HepG2 (cell line): ENCODE data around the gene PRDM15. TPM values are rescaled to one million over a fixed set of nuclear protein-coding genes. Genes with fewer than 3 reads are reported as not detected.

ENCODE experiments used
- HNRNPLL ChIP-seq: fragments of 200-400 bp; formaldehyde crosslinking; IDR thresholded peaks from 2 replicates; pipeline ENCODE4 v1.6.1; 2017; ENCODE audit warnings: mild to moderate bottlenecking, low read depth, low read length; ENCODE audit not compliant: poor library complexity, severe bottlenecking
- ZNF407 ChIP-seq: sonication (generic); formaldehyde crosslinking; IDR thresholded peaks from one replicate; pipeline ENCODE4 v1.5.1; 2020; ENCODE audit warnings: mild to moderate bottlenecking, missing genetic modification reagents; ENCODE audit errors: not compliant biosample characterization
- ZNF816 ChIP-seq: sonication (generic); formaldehyde crosslinking; IDR thresholded peaks from 2 replicates; pipeline ENCODE4 v1.8.0; 2022; ENCODE audit warnings: missing genetic modification reagents, mild to moderate bottlenecking, borderline replicate concordance
- polyA plus RNA-seq, 8 experiments: library from polyadenylated mRNA; depleted of rRNA in 3 of 8; stranded (reverse) in 7 of 8; unstranded in 1 of 8; fragments of >200 nt; fragmentation: Illumina TruSeq in 4 of 8; extraction: Trizol in 4 of 8; gene quantifications; 2 replicates each; pipeline versions ENCODE4 v1.2.1 to v1.2.3, GENCODE V29; 2011 to 2016; ENCODE audit warnings: low read depth in 4 of 8, missing spikeins in 1 of 8, mixed read lengths in 1 of 8; ENCODE audit not compliant: insufficient read depth in 1 of 8
- total RNA-seq, 5 experiments: library from RNA; depleted of rRNA; stranded (reverse); fragments of >200 nt; fragmentation: Illumina TruSeq; extraction: Trizol; gene quantifications; 2 replicates each; pipeline ENCODE4 v1.2.3, GENCODE V29; 2016; ENCODE audit warnings: low read depth in 1 of 5
- TF ChIP-seq, protein P1 (sequence below): sonication (generic); formaldehyde crosslinking; IDR thresholded peaks from 2 replicates; pipeline ENCODE4 v1.4.0; 2020; ENCODE audit warnings: mild to moderate bottlenecking, low read depth, missing genetic modification reagents

Gene PRDM15
- total and polyA plus RNA-seq, 2 of the 13 experiments (the other 11 are each of a cell fraction or from before 2014, with no cell fraction given) = 4.0 to 6.9 TPM

DNA sequence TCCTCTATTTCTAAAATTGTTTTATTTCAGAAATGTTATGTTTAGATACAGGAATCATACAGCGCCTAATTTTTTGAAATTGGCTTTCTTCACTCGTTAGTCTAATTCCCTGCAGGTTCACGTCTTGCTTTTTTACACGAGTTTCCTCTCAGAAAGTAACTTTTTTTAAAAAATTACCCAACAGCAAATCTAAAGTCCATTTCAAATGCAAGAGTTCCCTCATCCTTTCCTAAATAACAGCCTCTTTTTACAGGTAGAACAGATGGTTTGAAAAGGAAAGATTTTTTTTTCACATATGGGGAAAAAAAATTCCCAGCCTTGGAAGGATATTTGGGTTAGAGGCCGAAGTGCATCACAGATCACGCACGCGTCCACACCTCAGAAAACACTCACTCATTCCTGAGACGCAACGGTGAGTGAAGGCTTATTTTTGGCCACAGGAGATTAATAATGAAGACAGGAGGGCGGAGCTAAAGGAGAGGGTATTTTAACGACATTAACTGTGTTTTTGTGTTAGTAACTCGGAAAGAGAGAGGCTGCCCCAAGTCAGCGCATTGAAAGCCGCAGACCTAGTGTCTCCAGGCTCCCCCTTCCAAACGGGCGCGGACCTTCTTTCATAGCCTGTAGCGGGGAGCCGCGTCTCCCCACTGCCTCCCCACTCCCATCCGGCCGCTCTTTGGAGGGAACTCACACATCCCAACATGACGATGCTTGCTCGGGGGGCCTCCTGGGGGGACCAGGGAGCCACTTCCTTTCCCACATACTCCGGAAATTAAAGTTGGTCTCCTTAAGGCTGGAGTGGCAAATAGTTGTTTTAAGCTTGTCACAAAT lies 111.3 kb downstream of the PRDM15 start (continued):
- TF ChIP-seq ZNF407 = no peak
- TF ChIP-seq, protein P1, sequence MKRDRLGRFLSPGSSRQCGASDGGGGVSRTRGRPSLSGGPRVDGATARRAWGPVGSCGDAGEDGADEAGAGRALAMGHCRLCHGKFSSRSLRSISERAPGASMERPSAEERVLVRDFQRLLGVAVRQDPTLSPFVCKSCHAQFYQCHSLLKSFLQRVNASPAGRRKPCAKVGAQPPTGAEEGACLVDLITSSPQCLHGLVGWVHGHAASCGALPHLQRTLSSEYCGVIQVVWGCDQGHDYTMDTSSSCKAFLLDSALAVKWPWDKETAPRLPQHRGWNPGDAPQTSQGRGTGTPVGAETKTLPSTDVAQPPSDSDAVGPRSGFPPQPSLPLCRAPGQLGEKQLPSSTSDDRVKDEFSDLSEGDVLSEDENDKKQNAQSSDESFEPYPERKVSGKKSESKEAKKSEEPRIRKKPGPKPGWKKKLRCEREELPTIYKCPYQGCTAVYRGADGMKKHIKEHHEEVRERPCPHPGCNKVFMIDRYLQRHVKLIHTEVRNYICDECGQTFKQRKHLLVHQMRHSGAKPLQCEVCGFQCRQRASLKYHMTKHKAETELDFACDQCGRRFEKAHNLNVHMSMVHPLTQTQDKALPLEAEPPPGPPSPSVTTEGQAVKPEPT = 0 out of 2 replicates have a peak, but pooled peaks have one; percentile 15
- no peak for TF ChIP-seq HNRNPLL
- TF ChIP-seq ZNF816 (CRISPR knock-in tag) = no peak
